ENCODE data around the gene LTA4H. TPM values are rescaled to one million over a fixed set of nuclear protein-coding genes. Genes with fewer than 3 reads are reported as not detected.

The LTA4H gene
- total and polyA plus RNA-seq, 10 of the 15 experiments (the other 5 are each of a cell fraction or from before 2014, with no cell fraction given) = 43.9 to 106 (median 47.3) TPM

DNA sequence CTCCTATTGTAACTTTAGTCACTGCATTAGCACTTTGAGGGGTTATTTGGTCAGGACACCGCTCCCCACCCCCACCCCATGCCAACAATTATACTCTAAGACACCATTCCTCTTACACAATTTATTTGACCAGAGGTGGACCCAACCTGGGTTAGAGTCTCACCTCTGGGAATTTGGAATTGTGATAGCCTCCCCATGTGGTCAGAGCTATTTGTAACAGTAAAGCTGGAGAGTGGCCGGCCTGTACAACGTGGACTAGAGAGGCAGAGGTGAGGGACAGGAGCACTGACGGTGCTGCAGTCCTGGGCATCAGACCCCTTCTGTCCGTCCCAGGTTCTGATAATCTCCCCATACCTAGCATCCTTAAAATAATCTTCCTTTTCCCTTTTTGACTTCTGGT lies 35.9 kb downstream of the LTA4H start:
- no peaks in the 10 kb centered on the region for H3K36me3 ChIP-seq (ENCODE audit: control insufficient read depth in 2 of 2, insufficient read depth in 2 of 2, low read length in 1 of 2)
- RAD21 ChIA-PET (ENCODE audit: unreplicated experiment) = interaction anchor here (1.0 to 3.5 kb wide), 4 partner anchors 10 to 215 kb away, joined by 3 to 39 read pairs (median 10); no protein-coding TSS in a partner anchor
- no peaks in the 10 kb centered on the region for H3K9me3 ChIP-seq (replicated peaks; ENCODE audit: control insufficient read depth, insufficient read depth, low read length)
- intact Hi-C loops (cut with micrococcal nuclease; ENCODE audit: unreplicated experiment) (no loop called here), in situ Hi-C loops (cut with MboI) (no loop called here)
- no peak overlapping the region for H3K9ac ChIP-seq (ENCODE audit: control insufficient read depth, insufficient read depth, low read length)
- no peak overlapping the region for H2AFZ ChIP-seq (ENCODE audit: control insufficient read depth, low read depth, low read length)
- H4K20me1 ChIP-seq (ENCODE audit: control insufficient read depth, insufficient read depth) = no peaks in the 10 kb centered on the region
- no peak overlapping the region for H3K27ac ChIP-seq (ENCODE audit: control insufficient read depth, insufficient read depth)
- TF ChIP-seq MEF2B (IDR thresholded peaks at IDR 0.05; ENCODE audit: partially characterized antibody, poor library complexity, severe bottlenecking) (no peak), SREBF1 (IDR thresholded peaks at IDR 0.05; ENCODE audit: low read length) (no peak), SPI1 (IDR thresholded peaks at IDR 0.05; ENCODE audit: borderline replicate concordance, insufficient read depth, low read depth, low read length) (no peak), BHLHE40 (IDR thresholded peaks at IDR 0.05; ENCODE audit: borderline replicate concordance in 1 of 2, low read depth in 2 of 2, low read length in 1 of 2) (no peak), TARDBP (IDR thresholded peaks at IDR 0.05; ENCODE audit: borderline replicate concordance) (no peak)
- ATAC-seq = no peak
- POLR2A ChIA-PET = no interaction called here
- no TSS peak for BruUV-seq (replicated peaks)
- SMC1A ChIA-PET (ENCODE audit: uncharacterized antibody, unreplicated experiment) = interaction anchor here (1.0 to 3.7 kb wide), 6 partner anchors 13 to 518 kb away, joined by 3 to 51 read pairs (median 5); no protein-coding TSS in a partner anchor
- no peak for FAIRE-seq
- no peaks in the 10 kb centered on the region for H3K27me3 ChIP-seq (replicated peaks in 1 of 2; ENCODE audit: control insufficient read depth in 2 of 2, insufficient read depth in 2 of 2, low read length in 1 of 2)
- H3K79me2 ChIP-seq (ENCODE audit: control insufficient read depth, insufficient read depth, low read length) = no peaks in the 10 kb centered on the region
- H3K4me1 ChIP-seq (ENCODE audit: control insufficient read depth, insufficient read depth, low read length) = no peaks in the 10 kb centered on the region
- no peak overlapping the region for H3K4me3 ChIP-seq
- no peak overlapping the region for H3K4me2 ChIP-seq (ENCODE audit: control insufficient read depth, insufficient read depth)
- CTCF ChIA-PET = interaction anchor here (0.6 to 6.8 kb wide), 17 partner anchors 10 to 1899 kb away, joined by 3 to 116 read pairs (median 5); partner anchors contain the start of gene CCDC38
- DNase-seq (ENCODE audit: low read depth, low spot score) = no peak
- 86% methylated on average over 5 of the region's 5 CpGs for WGBS (ENCODE audit: insufficient coverage, insufficient replicate concordance, low lambda C conversion rate, missing lambda C conversion rate)

Measured in GM12878 (cell line).